Measurements from ENCODE around the gene HSFX4. TPM values are rescaled to one million over a fixed set of nuclear protein-coding genes. Genes with fewer than 3 reads are reported as not detected.
"Not testable (repeated sequence)": the region's sequence is repeated elsewhere in the genome, so short reads cannot be mapped to it uniquely, and the experiment has no call there.

Gene HSFX4, protein sequence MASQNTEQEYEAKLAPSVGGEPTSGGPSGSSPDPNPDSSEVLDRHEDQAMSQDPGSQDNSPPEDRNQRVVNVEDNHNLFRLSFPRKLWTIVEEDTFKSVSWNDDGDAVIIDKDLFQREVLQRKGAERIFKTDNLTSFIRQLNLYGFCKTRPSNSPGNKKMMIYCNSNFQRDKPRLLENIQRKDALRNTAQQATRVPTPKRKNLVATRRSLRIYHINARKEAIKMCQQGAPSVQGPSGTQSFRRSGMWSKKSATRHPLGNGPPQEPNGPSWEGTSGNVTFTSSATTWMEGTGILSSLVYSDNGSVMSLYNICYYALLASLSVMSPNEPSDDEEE
- total RNA-seq = not detected
- polyA plus RNA-seq = not detected
- long read RNA-seq, donor 1 = 0 reads
- long read RNA-seq, donor 2 = 0 reads

DNA sequence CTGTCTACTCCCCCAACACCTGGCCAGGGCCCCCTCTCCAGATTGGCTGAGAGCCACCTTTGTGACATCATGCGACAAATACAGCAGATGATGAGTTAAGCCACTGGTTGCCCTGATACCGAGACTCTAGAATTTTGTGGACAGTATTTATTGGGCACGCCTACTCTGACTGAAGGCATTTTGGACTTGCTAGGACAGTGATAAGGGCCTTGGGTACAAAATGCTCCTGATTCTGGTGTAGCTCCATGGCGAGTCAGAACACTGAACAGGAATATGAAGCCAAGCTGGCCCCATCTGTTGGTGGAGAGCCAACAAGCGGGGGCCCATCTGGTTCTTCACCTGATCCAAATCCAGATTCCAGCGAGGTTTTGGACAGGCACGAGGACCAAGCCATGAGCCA lies at the start of gene HSFX4:
HSFX4 (plus strand) TSS at position 174 of the 400 bp plus-strand sequence; CDS start at position 246, 72 bp downstream.
- H3K27ac ChIP-seq; H3K9me3 ChIP-seq; H3K4me3 ChIP-seq; intact Hi-C loops (cut with DNase I; ENCODE audit: low total_unique reads); H3K27me3 ChIP-seq (replicated peaks in 1 of 7); DNase-seq; H3K4me1 ChIP-seq: not testable (repeated sequence)
- 82 to 100% (median 88%) methylated on average over 1 to 2 of the region's 7 CpGs; no CpG with 5 or more reads in 2 of the 5 donors for WGBS, 5 donors
- H3K36me3 ChIP-seq = peaks cover 0 to 27% (median 0%) of the 10 kb centered on the region in 6 donors

DNA sequence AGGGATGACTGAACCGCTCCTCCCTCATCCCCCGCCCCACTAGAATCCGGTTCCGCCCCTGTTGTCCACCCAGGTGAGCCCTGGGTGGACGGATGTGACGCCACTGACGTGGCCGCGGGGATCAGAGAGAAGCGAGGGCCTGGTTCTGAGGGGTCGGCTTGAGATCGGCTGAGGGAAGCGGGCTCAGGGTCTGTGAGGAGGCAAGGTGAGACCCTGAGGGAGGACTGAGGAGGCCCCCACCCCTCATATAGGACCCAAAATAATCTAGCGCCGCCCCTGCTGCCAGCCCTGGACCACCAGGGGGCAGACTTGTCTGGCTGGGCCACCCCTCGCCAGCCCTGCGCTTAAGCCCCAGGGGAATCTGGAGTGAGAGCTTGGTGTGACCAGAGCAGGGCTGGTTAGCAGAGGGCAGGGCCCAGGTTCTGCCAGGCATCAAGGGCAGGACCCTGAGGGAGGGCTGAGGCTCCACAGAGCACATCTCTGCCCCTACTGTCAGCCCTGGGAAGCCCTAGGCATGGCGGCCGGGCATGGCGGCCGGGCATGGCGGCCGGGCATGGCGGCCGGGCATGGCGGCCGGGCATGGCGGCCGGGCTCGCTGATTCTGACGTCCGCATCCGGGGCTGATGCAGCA lies 48.2 kb upstream of the HSFX4 start, which contains the start of gene MAGEA8:
MAGEA8 (plus strand) TSS at position 103 of the 631 bp plus-strand sequence. CDS start 3,090 bp downstream, outside the sequence.
- Histone ChIP-seq H3K36me3 (no peaks in the 10 kb centered on the region), H3K4me3 (no peak within 1 kb of the TSS), H3K27me3 (replicated peaks in 1 of 7) (no peaks in the 10 kb centered on the region), H3K9me3 (no peaks in the 10 kb centered on the region), H3K4me1 (no peaks in the 10 kb centered on the region), H3K27ac (no peak within 1 kb of the TSS)
- intact Hi-C loops (cut with DNase I; ENCODE audit: low total_unique reads) = no loop called here
- TF ChIP-seq, protein P1, sequence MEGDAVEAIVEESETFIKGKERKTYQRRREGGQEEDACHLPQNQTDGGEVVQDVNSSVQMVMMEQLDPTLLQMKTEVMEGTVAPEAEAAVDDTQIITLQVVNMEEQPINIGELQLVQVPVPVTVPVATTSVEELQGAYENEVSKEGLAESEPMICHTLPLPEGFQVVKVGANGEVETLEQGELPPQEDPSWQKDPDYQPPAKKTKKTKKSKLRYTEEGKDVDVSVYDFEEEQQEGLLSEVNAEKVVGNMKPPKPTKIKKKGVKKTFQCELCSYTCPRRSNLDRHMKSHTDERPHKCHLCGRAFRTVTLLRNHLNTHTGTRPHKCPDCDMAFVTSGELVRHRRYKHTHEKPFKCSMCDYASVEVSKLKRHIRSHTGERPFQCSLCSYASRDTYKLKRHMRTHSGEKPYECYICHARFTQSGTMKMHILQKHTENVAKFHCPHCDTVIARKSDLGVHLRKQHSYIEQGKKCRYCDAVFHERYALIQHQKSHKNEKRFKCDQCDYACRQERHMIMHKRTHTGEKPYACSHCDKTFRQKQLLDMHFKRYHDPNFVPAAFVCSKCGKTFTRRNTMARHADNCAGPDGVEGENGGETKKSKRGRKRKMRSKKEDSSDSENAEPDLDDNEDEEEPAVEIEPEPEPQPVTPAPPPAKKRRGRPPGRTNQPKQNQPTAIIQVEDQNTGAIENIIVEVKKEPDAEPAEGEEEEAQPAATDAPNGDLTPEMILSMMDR (IDR thresholded peaks at IDR 0.05 in 8 of 11, conservative IDR thresholded peaks at IDR 0.05 in 3 of 11) = peak in 1 of 11 experiments; percentile 15
- TF ChIP-seq POLR2AphosphoS5 (IDR thresholded peaks at IDR 0.05) = no peak
- DNase-seq = no peak
- WGBS, 5 donors = 86 to 97% (median 94%) methylated on average over 11 to 33 of the region's 33 CpGs

DNA sequence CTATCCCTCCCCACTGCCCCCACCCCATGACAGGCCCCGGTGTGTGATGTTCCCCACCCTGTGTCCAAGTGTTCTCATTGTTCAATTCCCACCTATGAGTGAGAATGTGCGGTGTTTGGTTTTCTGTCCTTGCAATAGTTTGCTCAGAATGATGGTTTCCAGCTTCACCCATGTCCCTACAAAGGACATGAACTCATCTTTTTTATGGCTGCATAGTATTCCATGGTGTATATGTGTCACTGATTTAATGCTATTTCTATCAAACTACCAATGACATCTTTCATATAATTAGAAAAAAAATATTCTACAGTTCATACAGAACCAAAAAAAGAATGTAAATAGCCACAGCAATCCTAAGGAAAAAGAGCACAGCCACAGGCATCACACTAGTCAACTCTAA lies 38.5 kb upstream of the HSFX4 start:
- DNase-seq; intact Hi-C loops (cut with DNase I; ENCODE audit: low total_unique reads); H3K27ac ChIP-seq; H3K36me3 ChIP-seq; H3K4me1 ChIP-seq; H3K4me3 ChIP-seq; H3K27me3 ChIP-seq (replicated peaks in 1 of 7); H3K9me3 ChIP-seq: not testable (repeated sequence)
- WGBS, 5 donors = 74 to 100% (median 89%) methylated on average over 1 to 2 of the region's 2 CpGs

DNA sequence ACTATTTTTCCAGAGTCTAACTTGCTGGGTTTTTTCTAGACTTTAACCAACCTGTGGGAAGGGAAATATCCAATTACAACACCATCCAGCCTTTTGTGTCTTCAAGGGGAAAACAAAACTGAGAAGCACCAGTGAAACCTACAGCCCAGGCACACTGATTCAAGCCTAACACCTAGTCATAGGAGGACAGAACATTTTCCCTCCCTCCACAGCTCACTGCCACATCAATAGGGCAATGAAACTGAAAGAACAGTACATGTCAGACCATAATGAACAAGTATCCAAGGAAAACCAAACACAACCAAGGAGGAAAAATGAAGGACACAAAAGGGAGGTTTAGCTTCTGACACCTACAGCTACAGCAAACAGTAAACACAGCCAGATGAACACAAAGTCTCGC lies 30.8 kb upstream of the HSFX4 start:
- Histone ChIP-seq H3K27ac (no peak overlapping the region), H3K4me3 (no peak overlapping the region), H3K36me3 (no peaks in the 10 kb centered on the region), H3K4me1 (no peaks in the 10 kb centered on the region), H3K9me3 (no peaks in the 10 kb centered on the region), H3K27me3 (replicated peaks in 1 of 7) (no peaks in the 10 kb centered on the region)
- intact Hi-C loops (cut with DNase I; ENCODE audit: low total_unique reads) = no loop called here
- no peak for DNase-seq
- TF ChIP-seq POLR2AphosphoS5 (IDR thresholded peaks at IDR 0.05) = no peak
- TF ChIP-seq, protein P1 (IDR thresholded peaks at IDR 0.05 in 8 of 11, conservative IDR thresholded peaks at IDR 0.05 in 3 of 11) = no peak
- no peak for TF ChIP-seq POLR2A (IDR thresholded peaks at IDR 0.05)
- 68 to 91% (median 78%) methylated on average over 1 of the region's 1 CpG for WGBS, 5 donors

Data from spleen (tissue), 13 donors.